HG03039 (cell line): ENCODE results near the gene INTS12.
A peak's percentile ranks its signal among the peaks of the same experiment; 100 is the strongest.
"Not testable (repeated sequence)": the region's sequence is repeated elsewhere in the genome, so short reads cannot be mapped to it uniquely, and the experiment has no call there.

ENCODE experiments used
- ATAC-seq: cut with Tn5 transposase; IDR thresholded peaks from one replicate; pipeline ENCODE4 v1.9.1; 2021; ENCODE audit warnings: mild to moderate bottlenecking, moderate library complexity; ENCODE audit not compliant: unreplicated experiment

INTS12 gene, protein sequence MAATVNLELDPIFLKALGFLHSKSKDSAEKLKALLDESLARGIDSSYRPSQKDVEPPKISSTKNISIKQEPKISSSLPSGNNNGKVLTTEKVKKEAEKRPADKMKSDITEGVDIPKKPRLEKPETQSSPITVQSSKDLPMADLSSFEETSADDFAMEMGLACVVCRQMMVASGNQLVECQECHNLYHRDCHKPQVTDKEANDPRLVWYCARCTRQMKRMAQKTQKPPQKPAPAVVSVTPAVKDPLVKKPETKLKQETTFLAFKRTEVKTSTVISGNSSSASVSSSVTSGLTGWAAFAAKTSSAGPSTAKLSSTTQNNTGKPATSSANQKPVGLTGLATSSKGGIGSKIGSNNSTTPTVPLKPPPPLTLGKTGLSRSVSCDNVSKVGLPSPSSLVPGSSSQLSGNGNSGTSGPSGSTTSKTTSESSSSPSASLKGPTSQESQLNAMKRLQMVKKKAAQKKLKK

DNA sequence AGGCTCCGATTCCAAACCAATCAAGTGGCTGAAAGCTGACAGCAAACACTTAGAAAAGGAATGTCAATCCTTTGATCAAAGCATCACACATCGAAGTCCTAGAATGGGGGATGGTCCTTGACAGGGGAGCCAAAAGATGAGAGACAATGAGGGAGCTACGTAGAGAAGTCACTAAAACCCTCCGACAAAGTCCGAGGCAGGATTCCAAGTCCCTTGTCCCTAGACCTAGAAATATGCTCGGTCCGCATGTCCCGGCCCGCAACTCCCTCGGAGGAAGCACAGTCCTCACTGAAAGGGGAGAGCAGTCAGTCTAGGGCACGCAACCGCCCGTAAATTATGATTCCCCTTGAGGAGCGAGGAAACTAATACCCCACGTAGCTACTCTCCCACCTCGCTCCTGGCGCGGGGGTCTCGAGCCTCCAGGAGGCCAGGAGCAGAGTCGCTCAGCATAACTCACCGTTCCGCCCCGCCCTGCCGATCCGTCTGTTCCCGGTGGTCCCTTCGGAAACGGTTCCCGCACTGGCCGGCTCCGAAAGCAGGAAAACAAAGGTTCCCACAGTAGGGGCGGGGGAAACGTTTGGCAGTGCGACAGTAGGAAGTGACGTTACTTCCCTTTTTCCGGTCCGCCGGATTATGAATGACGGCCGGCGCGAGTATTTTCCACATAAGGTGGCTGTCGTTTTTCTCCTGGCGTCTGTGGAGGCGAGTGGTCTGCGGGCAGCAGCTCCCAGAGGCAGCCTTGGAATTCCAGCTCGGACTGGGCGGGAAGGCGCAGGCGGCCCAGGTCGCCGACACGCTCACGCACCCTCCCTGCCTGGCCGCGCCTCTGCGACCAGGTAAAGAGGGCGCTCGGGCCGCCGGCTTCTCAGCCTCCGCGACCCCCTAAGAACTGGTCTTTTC is at the start of gene INTS12, which contains the start of gene GSTCD:
Gene INTS12, minus strand, starts transcription at position 509 of the 900 bp plus-strand sequence. CDS start 8,684 bp downstream, outside the sequence.
Gene GSTCD, plus strand, starts transcription at position 604 of the 900 bp plus-strand sequence. CDS start 8,830 bp downstream, outside the sequence.
- ATAC-seq, result peak; percentile 86

- ATAC-seq, result no peak
Observed at GRCh38 chr4:105755375-105755774, 46.9 kb upstream of the INTS12 start.

DNA sequence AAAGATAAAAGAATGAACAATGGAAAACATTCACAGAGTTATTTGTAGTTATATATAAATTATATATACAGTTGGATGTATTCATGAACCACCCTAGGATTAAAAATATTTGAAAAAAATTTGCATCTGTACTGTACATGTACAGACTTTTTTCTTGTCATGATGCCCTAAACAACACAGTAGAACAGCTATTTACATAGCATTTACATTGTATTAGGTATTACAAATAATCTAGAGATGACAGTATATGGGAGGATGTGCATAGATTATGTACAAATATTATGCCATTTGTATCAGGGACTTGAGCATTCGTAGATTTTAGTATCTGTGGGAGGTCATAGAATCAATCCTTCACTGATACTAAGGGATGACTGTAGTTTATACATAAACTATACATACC is 44.9 kb upstream of the INTS12 start:
- ATAC-seq, result no peak

DNA sequence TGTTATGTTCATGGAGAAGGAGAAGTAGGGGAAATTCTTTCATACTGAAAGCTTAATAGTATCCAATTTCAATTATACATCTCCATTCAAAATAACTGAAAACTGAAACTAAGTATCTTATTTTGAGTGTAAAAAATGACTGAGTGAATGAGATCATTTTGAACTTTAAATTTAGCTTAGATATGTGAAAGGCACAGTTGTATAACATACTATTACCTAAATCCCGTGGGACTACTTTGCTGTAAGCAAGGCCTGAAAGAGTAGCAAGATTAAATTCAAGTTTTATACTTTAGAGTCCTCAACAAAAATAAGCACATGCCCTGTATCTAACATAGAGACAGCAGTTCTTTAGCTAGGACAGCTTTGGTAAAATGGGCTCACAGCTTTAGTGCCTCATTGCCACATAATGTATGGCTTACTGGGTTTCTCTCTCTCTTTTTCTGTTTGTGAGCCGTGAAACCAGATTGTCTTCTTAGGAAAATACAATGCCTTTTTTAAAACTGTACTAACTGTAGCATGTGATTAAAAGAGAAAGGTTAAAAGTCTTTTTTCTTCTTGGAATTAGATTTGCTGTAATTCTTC is 43.3 kb upstream of the INTS12 start:
- ATAC-seq, result no peak

GRCh38 chr4:105748222-105748621 is 39.7 kb upstream of the INTS12 start:
- ATAC-seq, result no peak

DNA sequence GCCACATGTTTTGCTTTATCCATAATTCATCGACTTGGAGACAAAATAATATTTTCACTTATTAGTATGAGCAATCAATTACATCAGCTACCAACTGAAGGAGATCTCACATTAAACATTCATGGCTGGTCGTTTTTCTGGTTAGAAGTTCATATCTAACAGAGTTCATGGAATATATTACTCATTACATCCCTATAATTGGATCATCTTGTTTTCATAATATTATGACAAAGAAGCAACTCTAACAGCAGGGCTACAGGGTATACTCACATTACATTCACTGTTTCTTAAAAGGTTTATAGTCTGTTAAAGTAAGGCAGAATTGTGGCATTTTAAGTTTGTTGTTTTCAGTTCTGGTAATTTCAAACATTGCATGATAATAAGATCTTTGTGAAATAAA is 33.1 kb upstream of the INTS12 start:
- ATAC-seq, result no peak

DNA sequence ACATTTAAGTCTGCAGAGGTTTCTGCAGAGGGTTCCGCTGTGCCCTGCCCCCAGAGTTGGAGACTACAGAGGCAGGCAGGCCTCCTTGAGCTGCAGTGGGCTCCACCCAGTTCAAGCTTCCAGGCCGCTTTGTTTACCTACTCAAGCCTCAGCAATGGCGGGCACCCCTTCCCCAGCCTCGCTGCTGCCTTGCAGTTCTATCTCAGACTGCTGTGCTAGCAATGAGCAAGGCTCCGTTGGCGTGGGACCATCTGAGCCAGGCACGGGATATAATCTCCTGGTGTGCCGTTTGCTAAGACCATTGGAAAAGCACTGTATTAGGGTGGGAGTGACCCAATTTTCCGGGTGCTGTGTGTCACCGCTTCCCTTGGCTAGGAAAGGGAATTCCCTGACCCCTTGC is 26.7 kb upstream of the INTS12 start:
- ATAC-seq, result not testable (repeated sequence)

DNA sequence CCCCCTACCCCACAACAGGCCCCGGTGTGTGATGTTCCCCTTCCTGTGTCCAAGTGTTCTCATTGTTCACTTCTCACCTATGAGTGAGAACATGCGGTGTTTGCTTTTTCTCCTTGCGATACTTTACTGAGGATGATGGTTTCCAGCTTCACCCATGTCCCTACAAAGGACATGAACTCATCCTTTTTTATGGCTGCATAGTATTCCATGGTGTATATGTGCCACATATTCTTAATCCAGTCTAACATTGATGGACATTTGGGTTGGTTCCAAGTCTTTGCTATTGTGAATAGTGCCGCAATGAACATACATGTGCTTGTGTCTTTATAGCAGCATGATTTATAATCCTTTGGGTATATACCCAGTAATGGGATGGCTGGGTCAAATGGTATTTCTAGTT is 21.4 kb upstream of the INTS12 start:
- not testable (repeated sequence) for ATAC-seq

- no peak for ATAC-seq
Observed at GRCh38 chr4:105725623-105726022, 17.1 kb upstream of the INTS12 start.

DNA sequence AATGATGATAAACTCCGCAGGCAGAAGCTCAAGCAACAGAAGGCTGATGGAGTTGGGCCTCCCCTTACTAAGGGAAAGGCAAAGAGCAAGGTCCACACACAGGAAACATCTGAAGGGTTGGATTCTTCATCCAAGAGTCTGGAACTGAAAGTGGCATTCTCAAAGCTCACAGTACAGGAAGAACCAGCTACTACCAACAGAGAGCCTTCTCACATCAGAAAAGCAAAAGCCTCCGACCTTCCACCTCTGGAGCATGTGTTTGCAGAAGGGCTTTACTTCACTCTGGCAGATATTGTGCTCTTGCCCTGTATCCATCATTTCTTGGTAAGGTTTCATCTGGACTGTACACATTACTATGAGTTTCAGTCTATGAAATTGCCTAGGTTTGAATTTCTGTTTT is 10.7 kb upstream of the INTS12 start:
- no peak for ATAC-seq

DNA sequence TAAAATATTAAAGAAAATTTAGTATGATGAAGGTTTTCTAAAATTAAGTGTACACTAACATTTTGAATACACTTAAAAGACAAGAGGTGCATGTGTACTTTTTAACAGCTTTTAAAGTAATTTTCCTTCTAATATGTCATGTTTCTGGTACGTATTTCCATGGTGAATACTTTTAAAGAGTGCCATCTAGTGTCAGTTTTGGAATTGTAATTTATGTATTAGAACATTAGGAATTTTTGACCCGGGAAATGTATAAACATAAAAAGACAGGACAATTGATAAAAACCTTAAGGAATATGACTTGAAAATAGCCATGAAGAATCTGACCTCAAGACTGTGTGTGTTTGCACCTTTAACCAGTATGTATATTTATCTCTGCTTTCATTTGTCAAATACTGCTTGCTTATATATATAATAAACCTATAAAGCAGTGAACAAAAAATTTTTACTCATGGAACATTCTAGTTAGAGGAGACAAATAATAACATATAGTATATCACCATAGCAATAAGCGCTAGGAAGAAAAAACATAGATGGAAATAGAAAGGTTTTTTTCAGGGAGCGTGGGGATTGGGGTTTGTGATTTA is 7.3 kb upstream of the INTS12 start:
- ATAC-seq, result no peak

GRCh38 chr4:105714932-105715331 is 6.4 kb upstream of the INTS12 start:
- ATAC-seq, result no peak

- peak; percentile 39 for ATAC-seq
Observed at GRCh38 chr4:105714071-105714521, 5.6 kb upstream of the INTS12 start.

DNA sequence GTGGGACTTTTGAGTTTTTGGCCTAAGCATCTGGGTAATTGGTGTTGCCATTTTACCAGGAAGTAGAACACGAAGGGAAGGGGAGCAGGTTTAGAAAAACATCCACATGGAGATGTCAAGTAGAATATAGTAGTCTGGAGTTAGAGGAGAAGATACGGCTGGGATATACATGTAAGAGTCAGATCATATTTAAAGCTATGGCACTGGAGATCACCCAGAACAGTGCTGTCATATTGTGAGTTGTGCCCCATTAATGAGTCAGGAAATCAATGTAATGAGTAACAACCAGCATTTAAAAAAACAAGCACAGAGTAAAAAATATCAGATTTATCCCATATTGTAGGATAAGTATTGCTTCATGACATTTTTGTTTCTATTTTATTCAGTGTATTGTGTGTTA is 4.3 kb upstream of the INTS12 start:
- no peak for ATAC-seq

DNA sequence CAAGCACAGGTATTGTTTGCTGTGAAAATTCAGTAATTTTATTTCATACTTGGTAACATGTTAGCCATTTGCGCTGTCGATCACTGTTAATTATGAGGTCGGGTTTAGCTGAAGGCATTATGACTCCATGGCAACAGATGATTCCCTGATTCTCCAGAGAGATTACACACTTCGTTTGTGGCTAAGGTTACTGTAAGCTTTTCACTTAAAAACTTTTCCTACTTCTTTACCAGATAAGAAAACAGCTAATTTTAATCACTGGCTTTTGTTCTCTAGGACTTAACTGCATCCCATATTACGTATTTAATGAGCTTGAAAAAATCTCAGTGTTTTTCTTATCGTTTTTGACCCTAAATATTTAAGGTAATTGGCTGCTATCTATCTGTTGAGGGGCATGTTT is 2.2 kb upstream of the INTS12 start:
- no peak for ATAC-seq

- no peak for ATAC-seq
Observed at GRCh38 chr4:105710012-105710600, 1.6 kb upstream of the INTS12 start.

- ATAC-seq, result peak; percentile 17
Observed at GRCh38 chr4:105709081-105709450, 577 bp upstream of the INTS12 start.

DNA sequence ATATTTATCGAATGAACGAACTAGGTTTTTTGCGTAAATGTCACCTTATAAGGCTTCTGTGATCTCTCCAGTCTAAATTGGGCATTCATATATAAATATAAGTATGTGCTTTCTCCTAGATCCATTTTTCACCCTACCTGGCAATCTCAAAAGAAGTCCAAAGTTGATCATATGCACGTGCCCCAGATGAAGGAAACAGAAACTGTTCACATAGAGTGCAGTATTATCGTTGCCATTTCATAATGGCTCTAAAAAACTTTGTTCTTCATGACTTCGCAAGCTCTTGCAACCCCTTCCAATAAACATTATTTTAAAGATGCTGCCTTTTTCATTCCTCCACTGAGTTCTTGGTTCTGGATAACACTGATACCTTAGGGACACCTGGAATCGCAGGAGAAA is 708 bp downstream of the INTS12 start:
- no peak for ATAC-seq

DNA sequence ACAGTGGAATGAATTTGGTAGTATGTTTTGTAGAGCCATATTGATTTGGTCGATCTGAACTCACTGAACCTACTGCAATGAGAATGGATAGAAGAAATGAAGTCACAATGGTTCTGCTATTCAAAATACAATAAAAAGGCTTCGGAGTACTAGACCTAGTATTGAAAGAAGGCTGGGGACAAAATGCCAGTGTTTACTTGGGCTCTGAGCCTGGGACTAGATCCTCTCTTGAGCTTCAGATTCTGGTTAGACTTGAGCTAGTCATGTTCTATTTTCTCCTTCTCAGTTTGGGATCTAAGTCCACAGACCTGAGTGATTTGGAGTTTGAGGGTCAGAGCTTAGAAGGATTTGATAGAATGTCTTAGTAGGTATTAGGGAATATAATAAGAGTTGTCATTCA is 9.9 kb downstream of the INTS12 start:
- ATAC-seq, result no peak

DNA sequence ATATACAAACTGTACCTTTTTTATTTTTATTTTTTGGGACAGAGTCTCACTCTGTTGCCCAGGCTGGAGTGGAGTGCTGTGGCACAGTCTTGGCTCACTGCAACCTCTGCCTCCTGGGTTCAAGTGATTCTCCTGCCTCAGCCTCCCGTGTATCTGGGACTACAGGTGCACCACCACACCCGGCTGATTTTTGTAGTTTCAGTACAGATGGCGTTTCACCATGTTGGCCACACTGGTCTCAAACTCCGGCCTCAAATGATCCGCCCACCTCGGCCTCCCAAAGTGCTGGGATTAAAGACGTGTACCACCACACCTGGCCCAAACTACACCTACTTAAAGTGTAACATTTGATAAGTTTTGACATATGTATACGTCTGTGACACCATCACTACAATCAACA is 12.7 kb downstream of the INTS12 start:
- ATAC-seq, result not testable (repeated sequence)
